Measurements from ENCODE around the gene DYRK1B. TPM values are rescaled to one million over a fixed set of nuclear protein-coding genes. Genes with fewer than 3 reads are reported as not detected.
A peak's percentile ranks its signal among the peaks of the same experiment; 100 is the strongest.

DYRK1B gene
- total RNA-seq, 1 experiment from 2014 or later: 12.2 TPM

DNA sequence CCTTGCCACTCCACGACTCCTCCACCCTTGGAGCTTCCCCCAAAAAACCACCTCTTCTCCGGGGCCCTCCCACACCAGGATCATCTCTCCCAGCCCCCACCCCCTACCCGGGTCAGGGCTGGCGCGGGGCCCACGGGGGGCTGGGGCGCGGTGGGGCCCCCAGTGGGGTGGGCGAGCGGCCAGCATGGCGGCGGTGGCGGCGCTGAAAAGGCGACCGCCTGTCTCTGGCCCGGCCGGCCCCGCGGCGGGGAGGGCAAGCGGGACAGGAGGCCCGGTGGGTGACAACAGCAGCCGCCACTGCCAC, 850 bp downstream of the DYRK1B start:
- TF ChIP-seq, protein P1, sequence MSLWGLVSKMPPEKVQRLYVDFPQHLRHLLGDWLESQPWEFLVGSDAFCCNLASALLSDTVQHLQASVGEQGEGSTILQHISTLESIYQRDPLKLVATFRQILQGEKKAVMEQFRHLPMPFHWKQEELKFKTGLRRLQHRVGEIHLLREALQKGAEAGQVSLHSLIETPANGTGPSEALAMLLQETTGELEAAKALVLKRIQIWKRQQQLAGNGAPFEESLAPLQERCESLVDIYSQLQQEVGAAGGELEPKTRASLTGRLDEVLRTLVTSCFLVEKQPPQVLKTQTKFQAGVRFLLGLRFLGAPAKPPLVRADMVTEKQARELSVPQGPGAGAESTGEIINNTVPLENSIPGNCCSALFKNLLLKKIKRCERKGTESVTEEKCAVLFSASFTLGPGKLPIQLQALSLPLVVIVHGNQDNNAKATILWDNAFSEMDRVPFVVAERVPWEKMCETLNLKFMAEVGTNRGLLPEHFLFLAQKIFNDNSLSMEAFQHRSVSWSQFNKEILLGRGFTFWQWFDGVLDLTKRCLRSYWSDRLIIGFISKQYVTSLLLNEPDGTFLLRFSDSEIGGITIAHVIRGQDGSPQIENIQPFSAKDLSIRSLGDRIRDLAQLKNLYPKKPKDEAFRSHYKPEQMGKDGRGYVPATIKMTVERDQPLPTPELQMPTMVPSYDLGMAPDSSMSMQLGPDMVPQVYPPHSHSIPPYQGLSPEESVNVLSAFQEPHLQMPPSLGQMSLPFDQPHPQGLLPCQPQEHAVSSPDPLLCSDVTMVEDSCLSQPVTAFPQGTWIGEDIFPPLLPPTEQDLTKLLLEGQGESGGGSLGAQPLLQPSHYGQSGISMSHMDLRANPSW (CRISPR knock-in tag; conservative IDR thresholded peaks at IDR 0.05; ENCODE audit: low read depth): no peak
- TF ChIP-seq, protein P2, sequence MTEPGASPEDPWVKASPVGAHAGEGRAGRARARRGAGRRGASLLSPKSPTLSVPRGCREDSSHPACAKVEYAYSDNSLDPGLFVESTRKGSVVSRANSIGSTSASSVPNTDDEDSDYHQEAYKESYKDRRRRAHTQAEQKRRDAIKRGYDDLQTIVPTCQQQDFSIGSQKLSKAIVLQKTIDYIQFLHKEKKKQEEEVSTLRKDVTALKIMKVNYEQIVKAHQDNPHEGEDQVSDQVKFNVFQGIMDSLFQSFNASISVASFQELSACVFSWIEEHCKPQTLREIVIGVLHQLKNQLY (CRISPR knock-in tag; IDR thresholded peaks at IDR 0.05): no peak
- TF ChIP-seq, protein P3, sequence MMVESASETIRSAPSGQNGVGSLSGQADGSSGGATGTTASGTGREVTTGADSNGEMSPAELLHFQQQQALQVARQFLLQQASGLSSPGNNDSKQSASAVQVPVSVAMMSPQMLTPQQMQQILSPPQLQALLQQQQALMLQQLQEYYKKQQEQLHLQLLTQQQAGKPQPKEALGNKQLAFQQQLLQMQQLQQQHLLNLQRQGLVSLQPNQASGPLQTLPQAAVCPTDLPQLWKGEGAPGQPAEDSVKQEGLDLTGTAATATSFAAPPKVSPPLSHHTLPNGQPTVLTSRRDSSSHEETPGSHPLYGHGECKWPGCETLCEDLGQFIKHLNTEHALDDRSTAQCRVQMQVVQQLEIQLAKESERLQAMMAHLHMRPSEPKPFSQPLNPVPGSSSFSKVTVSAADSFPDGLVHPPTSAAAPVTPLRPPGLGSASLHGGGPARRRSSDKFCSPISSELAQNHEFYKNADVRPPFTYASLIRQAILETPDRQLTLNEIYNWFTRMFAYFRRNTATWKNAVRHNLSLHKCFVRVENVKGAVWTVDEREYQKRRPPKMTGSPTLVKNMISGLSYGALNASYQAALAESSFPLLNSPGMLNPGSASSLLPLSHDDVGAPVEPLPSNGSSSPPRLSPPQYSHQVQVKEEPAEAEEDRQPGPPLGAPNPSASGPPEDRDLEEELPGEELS (CRISPR knock-in tag; IDR thresholded peaks at IDR 0.05): no peak
- no peak for TF ChIP-seq GABPB1 (CRISPR knock-in tag; IDR thresholded peaks at IDR 0.05)
- no peak for TF ChIP-seq NFYB (CRISPR knock-in tag; conservative IDR thresholded peaks at IDR 0.05; ENCODE audit: low read depth)
- no peak for TF ChIP-seq FOXJ3 (CRISPR knock-in tag; IDR thresholded peaks at IDR 0.05; ENCODE audit: borderline replicate concordance)
- TF ChIP-seq, protein P4, sequence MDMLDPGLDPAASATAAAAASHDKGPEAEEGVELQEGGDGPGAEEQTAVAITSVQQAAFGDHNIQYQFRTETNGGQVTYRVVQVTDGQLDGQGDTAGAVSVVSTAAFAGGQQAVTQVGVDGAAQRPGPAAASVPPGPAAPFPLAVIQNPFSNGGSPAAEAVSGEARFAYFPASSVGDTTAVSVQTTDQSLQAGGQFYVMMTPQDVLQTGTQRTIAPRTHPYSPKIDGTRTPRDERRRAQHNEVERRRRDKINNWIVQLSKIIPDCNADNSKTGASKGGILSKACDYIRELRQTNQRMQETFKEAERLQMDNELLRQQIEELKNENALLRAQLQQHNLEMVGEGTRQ (CRISPR knock-in tag; IDR thresholded peaks at IDR 0.05): no peak
- no peak for TF ChIP-seq NFATC4 (CRISPR knock-in tag; IDR thresholded peaks at IDR 0.05)
- no peak for TF ChIP-seq SMAD3 (CRISPR knock-in tag; IDR thresholded peaks at IDR 0.05; ENCODE audit: borderline replicate concordance)
- no peak for TF ChIP-seq HMGA2 (CRISPR knock-in tag; IDR thresholded peaks at IDR 0.05)
- TF ChIP-seq, protein P5, sequence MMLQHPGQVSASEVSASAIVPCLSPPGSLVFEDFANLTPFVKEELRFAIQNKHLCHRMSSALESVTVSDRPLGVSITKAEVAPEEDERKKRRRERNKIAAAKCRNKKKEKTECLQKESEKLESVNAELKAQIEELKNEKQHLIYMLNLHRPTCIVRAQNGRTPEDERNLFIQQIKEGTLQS (CRISPR knock-in tag; conservative IDR thresholded peaks at IDR 0.05): no peak
- TF ChIP-seq NR1H2 (CRISPR knock-in tag; IDR thresholded peaks at IDR 0.05): no peak
- TF ChIP-seq FOXK1 (CRISPR knock-in tag; IDR thresholded peaks at IDR 0.05): no peak
- no peak for TF ChIP-seq ELF4 (CRISPR knock-in tag; IDR thresholded peaks at IDR 0.05; ENCODE audit: low read depth)
- TF ChIP-seq, protein P6, sequence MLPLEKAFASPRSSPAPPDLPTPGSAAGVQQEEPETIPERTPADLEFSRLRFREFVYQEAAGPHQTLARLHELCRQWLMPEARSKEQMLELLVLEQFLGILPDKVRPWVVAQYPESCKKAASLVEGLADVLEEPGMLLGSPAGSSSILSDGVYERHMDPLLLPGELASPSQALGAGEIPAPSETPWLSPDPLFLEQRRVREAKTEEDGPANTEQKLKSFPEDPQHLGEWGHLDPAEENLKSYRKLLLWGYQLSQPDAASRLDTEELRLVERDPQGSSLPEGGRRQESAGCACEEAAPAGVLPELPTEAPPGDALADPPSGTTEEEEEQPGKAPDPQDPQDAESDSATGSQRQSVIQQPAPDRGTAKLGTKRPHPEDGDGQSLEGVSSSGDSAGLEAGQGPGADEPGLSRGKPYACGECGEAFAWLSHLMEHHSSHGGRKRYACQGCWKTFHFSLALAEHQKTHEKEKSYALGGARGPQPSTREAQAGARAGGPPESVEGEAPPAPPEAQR (CRISPR knock-in tag; IDR thresholded peaks at IDR 0.05): no peak
- TF ChIP-seq, protein P7, sequence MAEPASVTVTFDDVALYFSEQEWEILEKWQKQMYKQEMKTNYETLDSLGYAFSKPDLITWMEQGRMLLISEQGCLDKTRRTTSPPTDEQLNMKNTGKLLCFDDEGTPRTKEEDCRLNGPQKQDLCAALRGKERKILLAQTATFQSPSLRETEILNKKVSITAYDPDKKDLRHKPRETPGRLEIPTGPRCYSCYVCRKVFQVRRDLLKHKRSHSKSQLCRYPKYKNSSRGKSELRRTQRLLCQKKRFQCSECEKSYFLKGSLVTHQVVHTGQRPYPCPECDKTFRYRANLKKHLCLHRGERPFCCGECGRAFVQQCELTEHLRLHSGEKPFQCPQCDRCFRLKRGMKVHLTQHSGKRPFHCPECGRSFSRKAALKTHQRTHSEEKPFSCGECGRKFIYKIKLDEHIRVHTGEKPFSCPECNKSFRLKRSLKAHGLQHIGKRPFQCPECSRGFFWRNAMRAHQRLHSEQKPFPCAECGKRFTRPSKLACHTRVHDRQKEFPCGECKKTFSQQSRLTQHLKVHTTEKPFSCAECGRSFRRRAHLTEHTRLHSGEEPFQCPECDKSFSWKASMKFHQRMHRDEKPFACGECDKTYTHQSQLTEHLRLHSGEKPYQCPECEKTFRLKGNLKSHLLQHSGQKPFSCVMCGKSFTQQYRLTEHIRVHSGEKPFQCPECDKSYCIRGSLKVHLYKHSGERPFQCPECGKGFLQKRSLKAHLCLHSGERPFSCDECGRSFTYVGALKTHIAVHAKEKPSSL (CRISPR knock-in tag; conservative IDR thresholded peaks at IDR 0.05): no peak
- TF ChIP-seq NFE2L1 (CRISPR knock-in tag; IDR thresholded peaks at IDR 0.05): no peak
- no peak for TF ChIP-seq JUN (CRISPR knock-in tag; IDR thresholded peaks at IDR 0.05)
- no peak for TF ChIP-seq FOXP1 (CRISPR knock-in tag; IDR thresholded peaks at IDR 0.05; ENCODE audit: borderline replicate concordance)
- ChIA-PET CTCF (interaction anchor here (0.9 to 2.1 kb wide), 9 partner anchors 11 to 435 kb away, joined by 3 to 22 read pairs (median 7); partner anchors contain the start of genes FBL, PSMC4 and TTC9B), POLR2A (interaction anchor here (0.7 to 2.1 kb wide), 5 partner anchors 8 to 326 kb away, joined by 3 to 14 read pairs (median 6); partner anchors contain the start of gene FBL)
- Mint-ChIP-seq H3K27me3 (ENCODE audit: low read depth) (no peaks in the 10 kb centered on the region), H3K4me1 (peaks cover 13% of the 10 kb centered on the region), H3K4me3 (peak overlapping the region; percentile 67), H3K9me3 (no peaks in the 10 kb centered on the region), H3K36me3 (peaks cover 52% of the 10 kb centered on the region), H3K27ac (peak overlapping the region; percentile 47; the same call in 1 of the 2 replicates)
- ATAC-seq (peak; percentile 20; the same call in 1 of the 2 replicates), DNase-seq (ENCODE audit: low spot score) (no peak)

All from WTC11 (cell line).